ENCODE data around the gene NBEAL2. TPM values are rescaled to one million over a fixed set of nuclear protein-coding genes. Genes with fewer than 3 reads are reported as not detected.

The NBEAL2 gene
- total RNA-seq, 4 donors from 2014 or later, result 128 to 297 (median 185) TPM

- TF ChIP-seq CTCF (IDR thresholded peaks at IDR 0.05), result no peak
- TF ChIP-seq POLR2A (IDR thresholded peaks at IDR 0.05), result no peak
- Histone ChIP-seq H3K36me3 (peaks cover 9 to 80% (median 16%) of the 10 kb centered on the region in 3 donors), H3K4me3 (peak overlapping the region; percentile 31 to 71 (median 53)), H3K4me1 (peaks cover 7 to 31% (median 9%) of the 10 kb centered on the region in 3 donors), H3K27me3 (no peaks in the 10 kb centered on the region), H3K27ac (peak overlapping the region; percentile 75 to 90 (median 86)), H3K9me3 (no peaks in the 10 kb centered on the region)
- intact Hi-C loops (cut with DNase I), result no loop called here
- DNase-seq, result no peak
- 80 to 87% methylated on average over 1 to 5 of the region's 23 CpGs for WGBS, 2 donors
These were observed 30.7 kb downstream of the NBEAL2 start for GRCh38 chr3:47010111-47010712.

GRCh38 chr3:47010910-47011309 lies 31.4 kb downstream of the NBEAL2 start:
- DNase-seq, result no peak
- 48 to 70% methylated on average over 3 to 4 of the region's 5 CpGs for WGBS, 2 donors
- H3K27ac ChIP-seq, result peak overlapping the region in 2 of 4 donors; percentile 84 to 90

GRCh38 chr3:47011371-47011770 lies 31.9 kb downstream of the NBEAL2 start:
- 50 to 75% methylated on average over 1 to 6 of the region's 6 CpGs for WGBS, 2 donors
- no peaks in the 10 kb centered on the region for H3K27me3 ChIP-seq
- intact Hi-C loops (cut with DNase I), result no loop called here
- DNase-seq, result no peak
- H3K27ac ChIP-seq, result peak overlapping the region in 1 of 4 donors; percentile 90
- peaks cover 0 to 80% (median 9%) of the 10 kb centered on the region in 3 donors for H3K36me3 ChIP-seq
- no peaks in the 10 kb centered on the region for H3K9me3 ChIP-seq
- peaks cover 7 to 32% (median 9%) of the 10 kb centered on the region in 3 donors for H3K4me1 ChIP-seq
- TF ChIP-seq CTCF (IDR thresholded peaks at IDR 0.05) (no peak), POLR2A (IDR thresholded peaks at IDR 0.05) (no peak)
- H3K4me3 ChIP-seq, result no peak overlapping the region

More at GRCh38 chr3:47010910-47011309, 31.4 kb downstream of the NBEAL2 start:
- peaks cover 4 to 80% (median 14%) of the 10 kb centered on the region in 3 donors for H3K36me3 ChIP-seq
- H3K27me3 ChIP-seq, result no peaks in the 10 kb centered on the region
- no peaks in the 10 kb centered on the region for H3K9me3 ChIP-seq
- intact Hi-C loops (cut with DNase I), result no loop called here
- H3K4me1 ChIP-seq, result peaks cover 7 to 32% (median 9%) of the 10 kb centered on the region in 3 donors
- TF ChIP-seq POLR2A (IDR thresholded peaks at IDR 0.05) (no peak), CTCF (IDR thresholded peaks at IDR 0.05) (no peak)
- no peak overlapping the region for H3K4me3 ChIP-seq

GRCh38 chr3:47012342-47013230 lies 33.1 kb downstream of the NBEAL2 start:
- TF ChIP-seq CTCF (IDR thresholded peaks at IDR 0.05) (no peak), POLR2A (IDR thresholded peaks at IDR 0.05) (no peak)
- no peak overlapping the region for H3K27ac ChIP-seq
- 89 to 100% methylated on average over 2 to 3 of the region's 10 CpGs for WGBS, 2 donors

GRCh38 chr3:47013231-47013630 lies 33.8 kb downstream of the NBEAL2 start:
- no peak for DNase-seq
- Histone ChIP-seq H3K27ac (no peak overlapping the region), H3K27me3 (no peaks in the 10 kb centered on the region), H3K9me3 (no peaks in the 10 kb centered on the region), H3K4me3 (no peak overlapping the region), H3K36me3 (peaks cover 7 to 80% (median 21%) of the 10 kb centered on the region in 3 donors), H3K4me1 (peaks cover 7 to 36% (median 9%) of the 10 kb centered on the region in 3 donors)
- 79 to 87% methylated on average over 3 of the region's 3 CpGs for WGBS, 2 donors
- intact Hi-C loops (cut with DNase I), result no loop called here
- TF ChIP-seq CTCF (IDR thresholded peaks at IDR 0.05), result no peak
- no peak for TF ChIP-seq POLR2A (IDR thresholded peaks at IDR 0.05)

More at GRCh38 chr3:47012342-47013230, 33.1 kb downstream of the NBEAL2 start:
- Histone ChIP-seq H3K36me3 (peaks cover 7 to 80% (median 18%) of the 10 kb centered on the region in 3 donors), H3K4me3 (no peak overlapping the region), H3K4me1 (peaks cover 7 to 34% (median 9%) of the 10 kb centered on the region in 3 donors), H3K9me3 (no peaks in the 10 kb centered on the region), H3K27me3 (no peaks in the 10 kb centered on the region)
- intact Hi-C loops (cut with DNase I), result no loop called here
- DNase-seq, result no peak
